Activated CD4-positive, alpha-beta memory T cell treated with anti-CD3 and anti-CD28 coated beads, Interleukin-2, amount 10 ng/mL, durations not matched to agents 7 days and 5 days (primary cell): ENCODE data around the gene MPZL2. TPM values are rescaled to one million over a fixed set of nuclear protein-coding genes. Genes with fewer than 3 reads are reported as not detected.

Experiments used
- CTCF ChIA-PET: fragments of 350-600 bp; sonication (Branson Sonifier 250); formaldehyde crosslinking; loops from one replicate; lab custom pipeline; 2021; ENCODE audit warnings: antibody characterized with exemption, inconsistent platforms; lab: Charles Lee
- POLR2A ChIA-PET: fragments of 350-600 bp; sonication (Branson Sonifier 250); formaldehyde crosslinking; loops from one replicate; lab custom pipeline; 2021; ENCODE audit warnings: antibody characterized with exemption; lab: Charles Lee
- DNase-seq: peaks from one replicate; pipeline ENCODE4 v3.0.0-alpha.2; 2020
- H3K27ac Mint-ChIP-seq: one replicate; pipeline ENCODE4 v1.8.0; 2021; ENCODE audit warnings: mild to moderate bottlenecking, mixed read lengths
- H3K27me3 Mint-ChIP-seq: one replicate; pipeline ENCODE4 v1.8.0; 2021; ENCODE audit warnings: mixed read lengths
- H3K36me3 Mint-ChIP-seq: one replicate; pipeline ENCODE4 v1.8.0; 2021; ENCODE audit warnings: low read depth, mixed read lengths
- H3K4me1 Mint-ChIP-seq: one replicate; pipeline ENCODE4 v1.8.0; 2021; ENCODE audit warnings: mixed read lengths
- H3K4me3 Mint-ChIP-seq: one replicate; pipeline ENCODE4 v1.8.0; 2021; ENCODE audit warnings: mild to moderate bottlenecking, mixed read lengths
- H3K9me3 Mint-ChIP-seq: one replicate; pipeline ENCODE4 v1.8.0; 2021; ENCODE audit warnings: mixed read lengths
- total RNA-seq, 2 experiments: library from RNA; stranded (reverse); gene quantifications; one replicate each; pipeline ENCODE4 v1.2.3, GENCODE V29; 2021

The MPZL2 gene
- total RNA-seq, 2 experiments from 2014 or later = 3.8 to 5.3 TPM

GRCh38 chr11:118227865-118228785 lies 36.0 kb downstream of the MPZL2 start:
- Mint-ChIP-seq H3K27ac (no peak overlapping the region), H3K27me3 (no peaks in the 10 kb centered on the region), H3K4me3 (peak overlapping the region; percentile 43), H3K4me1 (peaks cover 31% of the 10 kb centered on the region), H3K36me3 (peaks cover 34% of the 10 kb centered on the region), H3K9me3 (no peaks in the 10 kb centered on the region)
- ChIA-PET CTCF (interaction anchor here (0.9 to 3.9 kb wide), 8 partner anchors 11 to 49 kb away, joined by 3 to 42 read pairs (median 4); no protein-coding TSS in a partner anchor), POLR2A (interaction anchor here (0.9 to 15.3 kb wide), 11 partner anchors 9 to 116 kb away, joined by 4 to 249 read pairs (median 16); partner anchors contain the start of genes CD3D, CD3G and MPZL3)
- DNase-seq = peak; percentile 63

DNA sequence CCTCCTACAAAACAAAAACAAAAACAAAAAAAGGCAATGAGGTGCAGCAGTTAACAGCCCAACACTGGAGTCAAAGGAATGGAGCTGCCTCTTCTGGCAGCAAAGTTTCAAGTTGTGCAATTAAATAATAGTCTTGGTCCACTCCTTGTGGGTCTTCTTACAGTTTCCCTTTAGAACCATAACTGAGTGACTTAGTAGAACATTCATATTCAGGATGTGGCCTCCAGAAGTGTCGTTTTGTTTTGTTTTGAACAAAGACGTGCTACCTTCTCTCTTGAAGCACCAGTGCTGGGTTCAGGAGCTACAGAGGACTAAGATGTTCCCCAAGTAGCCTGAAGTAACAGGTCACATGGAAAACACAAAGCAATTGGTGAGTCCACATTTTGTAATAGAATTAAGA lies 37.3 kb downstream of the MPZL2 start:
- ChIA-PET CTCF (interaction anchor here (0.9 to 3.9 kb wide), 8 partner anchors 12 to 50 kb away, joined by 3 to 42 read pairs (median 4); no protein-coding TSS in a partner anchor), POLR2A (interaction anchor here (0.8 to 15.3 kb wide), 15 partner anchors 10 to 564 kb away, joined by 3 to 249 read pairs (median 6); partner anchors contain the start of genes CD3D, CD3G, DDX6 and MPZL3)
- Mint-ChIP-seq H3K36me3 (peaks cover 38% of the 10 kb centered on the region), H3K9me3 (no peaks in the 10 kb centered on the region), H3K27ac (no peak overlapping the region), H3K4me1 (peaks cover 35% of the 10 kb centered on the region), H3K27me3 (no peaks in the 10 kb centered on the region), H3K4me3 (peak overlapping the region; percentile 44)
- DNase-seq = no peak

GRCh38 chr11:118226296-118226695 lies 37.8 kb downstream of the MPZL2 start:
- H3K27ac Mint-ChIP-seq = no peak overlapping the region
- peak overlapping the region; percentile 44 for H3K4me3 Mint-ChIP-seq
- no peaks in the 10 kb centered on the region for H3K9me3 Mint-ChIP-seq
- no peak for DNase-seq
- H3K4me1 Mint-ChIP-seq = peaks cover 40% of the 10 kb centered on the region
- no peaks in the 10 kb centered on the region for H3K27me3 Mint-ChIP-seq
- POLR2A ChIA-PET = interaction anchor here (0.8 to 15.3 kb wide), 12 partner anchors 10 to 223 kb away, joined by 3 to 249 read pairs (median 14); partner anchors contain the start of genes CD3D, CD3G and MPZL3
- CTCF ChIA-PET = interaction anchor here (1.1 to 3.9 kb wide), 8 partner anchors 11 to 116 kb away, joined by 3 to 42 read pairs (median 6); partner anchors contain the start of gene CD3D
- H3K36me3 Mint-ChIP-seq = peaks cover 38% of the 10 kb centered on the region

GRCh38 chr11:118224511-118225188 lies 39.4 kb downstream of the MPZL2 start, which contains the start of gene JAML:
JAML (minus strand) TSS chr11:118225011; CDS start chr11:118214866, 10,145 bp downstream.
- H3K4me3 Mint-ChIP-seq = peak within 1 kb of the TSS; percentile 82
- peaks cover 46% of the 10 kb centered on the region for H3K36me3 Mint-ChIP-seq
- peaks cover 55% of the 10 kb centered on the region for H3K4me1 Mint-ChIP-seq
- ChIA-PET POLR2A (interaction anchor here (0.6 to 15.3 kb wide), 25 partner anchors 9 to 567 kb away, joined by 3 to 249 read pairs (median 4); partner anchors contain the start of genes CD3D, CD3E, CD3G and MPZL3), CTCF (interaction anchor here (0.8 to 3.9 kb wide), 14 partner anchors 10 to 80 kb away, joined by 3 to 42 read pairs (median 4); partner anchors contain the start of gene MPZL3)
- H3K27me3 Mint-ChIP-seq = no peaks in the 10 kb centered on the region
- no peak within 1 kb of the TSS for H3K27ac Mint-ChIP-seq
- DNase-seq = peak; percentile 76
- no peaks in the 10 kb centered on the region for H3K9me3 Mint-ChIP-seq

GRCh38 chr11:118223992-118224391 lies 40.1 kb downstream of the MPZL2 start:
- ChIA-PET CTCF (interaction anchor here (1.0 to 3.9 kb wide), 11 partner anchors 9 to 81 kb away, joined by 3 to 42 read pairs (median 4); no protein-coding TSS in a partner anchor), POLR2A (interaction anchor here (0.6 to 15.3 kb wide), 22 partner anchors 8 to 568 kb away, joined by 3 to 249 read pairs (median 6); partner anchors contain the start of genes CD3D, CD3G and MPZL3)
- H3K4me1 Mint-ChIP-seq = peaks cover 61% of the 10 kb centered on the region
- DNase-seq = no peak
- H3K27me3 Mint-ChIP-seq = no peaks in the 10 kb centered on the region
- H3K36me3 Mint-ChIP-seq = peaks cover 50% of the 10 kb centered on the region
- H3K4me3 Mint-ChIP-seq = peak overlapping the region; percentile 82
- no peaks in the 10 kb centered on the region for H3K9me3 Mint-ChIP-seq
- H3K27ac Mint-ChIP-seq = no peak overlapping the region

- H3K4me1 Mint-ChIP-seq = peaks cover 66% of the 10 kb centered on the region
- H3K36me3 Mint-ChIP-seq = peaks cover 52% of the 10 kb centered on the region
- peak overlapping the region; percentile 82 for H3K4me3 Mint-ChIP-seq
- POLR2A ChIA-PET = interaction anchor here (1.0 to 15.3 kb wide), 8 partner anchors 8 to 124 kb away, joined by 3 to 249 read pairs (median 20); partner anchors contain the start of gene MPZL3
- no peaks in the 10 kb centered on the region for H3K9me3 Mint-ChIP-seq
- H3K27me3 Mint-ChIP-seq = no peaks in the 10 kb centered on the region
- H3K27ac Mint-ChIP-seq = no peak overlapping the region
- CTCF ChIA-PET = interaction anchor here (1.0 to 1.3 kb wide), 2 partner anchors 22 to 67 kb away, joined by 4 read pairs; no protein-coding TSS in a partner anchor
- DNase-seq = no peak
Observed at GRCh38 chr11:118223570-118223969, 40.5 kb downstream of the MPZL2 start.

GRCh38 chr11:118222437-118222836 lies 41.7 kb downstream of the MPZL2 start:
- H3K36me3 Mint-ChIP-seq = peaks cover 48% of the 10 kb centered on the region
- H3K4me3 Mint-ChIP-seq = peak overlapping the region; percentile 70
- no peaks in the 10 kb centered on the region for H3K27me3 Mint-ChIP-seq
- DNase-seq = no peak
- H3K4me1 Mint-ChIP-seq = peaks cover 77% of the 10 kb centered on the region
- ChIA-PET CTCF (interaction anchor here (0.8 to 1.7 kb wide), 5 partner anchors 9 to 25 kb away, joined by 3 to 5 read pairs (median 3); no protein-coding TSS in a partner anchor), POLR2A (interaction anchor here (0.7 to 15.3 kb wide), 5 partner anchors 9 to 118 kb away, joined by 3 to 249 read pairs (median 3); no protein-coding TSS in a partner anchor)
- peak overlapping the region; percentile 70 for H3K27ac Mint-ChIP-seq
- no peaks in the 10 kb centered on the region for H3K9me3 Mint-ChIP-seq

- peak overlapping the region; percentile 31 for H3K27ac Mint-ChIP-seq
Observed at GRCh38 chr11:118221419-118221818, 42.7 kb downstream of the MPZL2 start.

GRCh38 chr11:118219732-118220131 lies 44.4 kb downstream of the MPZL2 start:
- H3K36me3 Mint-ChIP-seq = peaks cover 25% of the 10 kb centered on the region
- CTCF ChIA-PET = interaction anchor here (1.1 to 2.3 kb wide), 4 partner anchors 11 to 21 kb away, joined by 3 to 9 read pairs (median 5); no protein-coding TSS in a partner anchor

More at GRCh38 chr11:118221419-118221818, 42.7 kb downstream of the MPZL2 start:
- POLR2A ChIA-PET = interaction anchor here (0.7 to 15.3 kb wide), 6 partner anchors 8 to 119 kb away, joined by 3 to 249 read pairs (median 4); partner anchors contain the start of gene MPZL3
- Mint-ChIP-seq H3K4me1 (peaks cover 87% of the 10 kb centered on the region), H3K36me3 (peaks cover 41% of the 10 kb centered on the region), H3K9me3 (no peaks in the 10 kb centered on the region), H3K27me3 (no peaks in the 10 kb centered on the region), H3K4me3 (no peak overlapping the region)
- CTCF ChIA-PET = interaction anchor here (1.7 kb wide), 2 partner anchors 23 to 26 kb away, joined by 4 to 6 read pairs; no protein-coding TSS in a partner anchor
- DNase-seq = no peak

GRCh38 chr11:118219244-118219643 lies 44.9 kb downstream of the MPZL2 start:
- POLR2A ChIA-PET = interaction anchor here (0.7 to 15.3 kb wide), 9 partner anchors 6 to 125 kb away, joined by 3 to 249 read pairs (median 5); partner anchors contain the start of genes CD3G and JAML
- Mint-ChIP-seq H3K4me1 (peaks cover 93% of the 10 kb centered on the region), H3K27ac (peak overlapping the region; percentile 62), H3K27me3 (no peaks in the 10 kb centered on the region), H3K4me3 (peak overlapping the region; percentile 29), H3K36me3 (peaks cover 23% of the 10 kb centered on the region), H3K9me3 (no peaks in the 10 kb centered on the region)
- CTCF ChIA-PET = interaction anchor here (0.7 to 2.3 kb wide), 5 partner anchors 11 to 21 kb away, joined by 3 to 9 read pairs (median 4); no protein-coding TSS in a partner anchor
- no peak for DNase-seq

More at GRCh38 chr11:118219732-118220131, 44.4 kb downstream of the MPZL2 start:
- POLR2A ChIA-PET = interaction anchor here (1.0 to 15.3 kb wide), 4 partner anchors 9 to 22 kb away, joined by 3 to 249 read pairs (median 8); no protein-coding TSS in a partner anchor
- no peak for DNase-seq
- Mint-ChIP-seq H3K4me3 (peak overlapping the region; percentile 29), H3K27me3 (no peaks in the 10 kb centered on the region), H3K4me1 (peaks cover 91% of the 10 kb centered on the region), H3K27ac (peak overlapping the region; percentile 62), H3K9me3 (no peaks in the 10 kb centered on the region)

- peak overlapping the region; percentile 94 for H3K27ac Mint-ChIP-seq
- peaks cover 35% of the 10 kb centered on the region for H3K36me3 Mint-ChIP-seq
- H3K27me3 Mint-ChIP-seq = no peaks in the 10 kb centered on the region
- peaks cover 95% of the 10 kb centered on the region for H3K4me1 Mint-ChIP-seq
- no peak for DNase-seq
- no peaks in the 10 kb centered on the region for H3K9me3 Mint-ChIP-seq
- peak overlapping the region; percentile 74 for H3K4me3 Mint-ChIP-seq
- ChIA-PET POLR2A (interaction anchor here (0.9 to 15.3 kb wide), 11 partner anchors 8 to 218 kb away, joined by 3 to 249 read pairs (median 9); partner anchors contain the start of genes CD3D, CD3E, JAML and MPZL3), CTCF (interaction anchor here (0.6 to 4.5 kb wide), 5 partner anchors 15 to 137 kb away, joined by 3 to 47 read pairs (median 9); no protein-coding TSS in a partner anchor)
Observed at GRCh38 chr11:118217575-118217974, 46.5 kb downstream of the MPZL2 start.
